ENCODE data around the gene CDH23. TPM values are rescaled to one million over a fixed set of nuclear protein-coding genes. Genes with fewer than 3 reads are reported as not detected.

Gene CDH23
- total RNA-seq, 1 experiment from 2014 or later: 7.8 TPM

DNA sequence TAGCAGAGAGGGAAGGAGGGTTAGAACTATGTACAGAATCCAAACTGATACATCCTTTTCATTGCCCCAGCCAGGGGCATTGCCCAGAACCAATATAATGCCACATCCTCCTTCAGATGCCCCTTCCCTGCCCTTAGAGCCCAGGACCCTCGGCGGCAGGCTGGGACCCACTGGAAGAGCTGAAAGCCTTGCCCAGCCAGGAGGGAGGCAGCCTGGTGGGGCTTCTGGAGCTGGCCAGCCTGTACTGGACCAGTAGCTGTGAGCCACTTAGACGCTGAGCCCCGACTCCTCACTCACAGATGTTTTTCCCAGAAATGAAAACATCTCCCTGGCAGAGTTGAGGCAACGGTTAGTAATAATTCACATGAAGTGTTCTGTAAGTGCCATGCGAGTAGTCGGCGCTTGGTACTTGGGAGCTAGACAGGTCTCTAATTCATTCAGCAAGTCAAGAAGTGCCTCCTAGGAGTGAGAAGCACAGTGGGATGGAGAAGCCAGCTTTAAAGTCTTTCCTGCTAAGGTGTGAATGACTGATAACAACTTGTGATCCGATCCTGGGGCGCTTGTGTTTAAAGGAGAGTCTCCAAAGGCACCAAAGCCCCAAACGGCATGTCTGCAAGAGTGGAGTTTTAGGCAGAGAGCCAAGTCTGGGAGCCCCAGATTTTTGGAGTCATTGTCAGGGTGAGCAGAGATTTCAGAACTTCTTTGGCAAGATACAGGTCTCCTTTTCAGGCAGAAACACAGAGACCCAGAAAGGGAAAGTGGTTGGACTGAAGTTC is 366.8 kb downstream of the CDH23 start:
- Histone ChIP-seq H3K4me3 (no peak overlapping the region), H3F3A (ENCODE audit: insufficient read depth, low read depth) (peaks cover 48% of the 10 kb centered on the region), H3K27ac (peak overlapping the region; percentile 88; the same call in 1 of the 2 replicates), H3K36me3 (ENCODE audit: low read depth) (0 out of 2 replicates have a peak, but pooled peaks cover 6% of the 10 kb centered on the region), H3K9me2 (ENCODE audit: insufficient read depth) (no peaks in the 10 kb centered on the region), H3K79me2 (ENCODE audit: low read depth) (peaks cover 15% of the 10 kb centered on the region; the same call in 1 of the 2 replicates), H3K4me1 (replicated peaks; ENCODE audit: insufficient read depth) (peaks cover 78% of the 10 kb centered on the region), H3K27me3 (ENCODE audit: insufficient read depth, low read depth) (no peaks in the 10 kb centered on the region), H3K9me3 (ENCODE audit: insufficient read depth, low read depth) (no peaks in the 10 kb centered on the region), H3K4me2 (no peak overlapping the region), H4K20me1 (ENCODE audit: insufficient read depth) (no peaks in the 10 kb centered on the region), H2AFZ (no peak overlapping the region)
- ChIA-PET POLR2A (ENCODE audit: unreplicated experiment) (no interaction called here), CTCF (no interaction called here)
- TF ChIP-seq EZH2 (IDR thresholded peaks at IDR 0.05; ENCODE audit: low read depth): no peak
- TF ChIP-seq, protein P1, sequence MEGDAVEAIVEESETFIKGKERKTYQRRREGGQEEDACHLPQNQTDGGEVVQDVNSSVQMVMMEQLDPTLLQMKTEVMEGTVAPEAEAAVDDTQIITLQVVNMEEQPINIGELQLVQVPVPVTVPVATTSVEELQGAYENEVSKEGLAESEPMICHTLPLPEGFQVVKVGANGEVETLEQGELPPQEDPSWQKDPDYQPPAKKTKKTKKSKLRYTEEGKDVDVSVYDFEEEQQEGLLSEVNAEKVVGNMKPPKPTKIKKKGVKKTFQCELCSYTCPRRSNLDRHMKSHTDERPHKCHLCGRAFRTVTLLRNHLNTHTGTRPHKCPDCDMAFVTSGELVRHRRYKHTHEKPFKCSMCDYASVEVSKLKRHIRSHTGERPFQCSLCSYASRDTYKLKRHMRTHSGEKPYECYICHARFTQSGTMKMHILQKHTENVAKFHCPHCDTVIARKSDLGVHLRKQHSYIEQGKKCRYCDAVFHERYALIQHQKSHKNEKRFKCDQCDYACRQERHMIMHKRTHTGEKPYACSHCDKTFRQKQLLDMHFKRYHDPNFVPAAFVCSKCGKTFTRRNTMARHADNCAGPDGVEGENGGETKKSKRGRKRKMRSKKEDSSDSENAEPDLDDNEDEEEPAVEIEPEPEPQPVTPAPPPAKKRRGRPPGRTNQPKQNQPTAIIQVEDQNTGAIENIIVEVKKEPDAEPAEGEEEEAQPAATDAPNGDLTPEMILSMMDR (conservative IDR thresholded peaks at IDR 0.05): no peak
- DNase-seq: no peak
- intact Hi-C loops (cut with micrococcal nuclease; ENCODE audit: unreplicated experiment): no loop called here
- no TSS peak for BruUV-seq (replicated peaks)

DNA sequence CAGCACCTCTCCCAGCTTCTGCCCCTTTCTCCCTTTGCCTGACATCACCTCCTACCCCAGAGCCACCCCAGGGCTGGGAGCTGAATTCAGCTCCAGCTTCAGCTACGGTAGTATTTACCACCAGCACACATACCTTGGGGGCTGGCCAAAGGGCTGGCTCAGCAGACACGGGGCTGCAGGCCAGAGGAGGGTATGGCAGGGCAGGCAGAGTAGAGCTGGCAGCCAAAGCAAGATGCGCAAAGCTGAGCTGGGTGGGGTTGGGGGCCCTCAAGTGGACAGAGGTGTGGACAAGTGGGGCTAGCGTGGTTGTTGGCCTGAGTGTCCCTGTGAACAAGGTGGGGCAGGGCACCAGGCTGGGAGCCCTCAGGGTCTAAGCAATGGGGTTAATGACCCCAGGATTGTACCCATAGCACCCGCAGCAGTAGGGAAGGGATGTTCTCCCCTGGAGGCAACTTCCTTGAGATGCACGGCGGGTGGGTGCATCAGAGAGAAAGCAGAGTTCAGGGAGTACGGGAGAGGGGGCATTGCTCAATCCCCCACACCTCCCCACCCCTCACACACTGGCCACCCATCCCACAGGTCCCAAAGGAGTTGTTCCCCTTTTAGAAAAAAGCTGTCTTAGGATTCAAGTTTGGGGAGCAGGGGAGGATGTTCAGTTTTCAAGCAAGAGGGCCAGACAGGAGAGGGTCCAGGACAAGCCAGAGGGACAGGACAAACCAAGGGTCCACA is 368.6 kb downstream of the CDH23 start:
- H3K27me3 ChIP-seq (ENCODE audit: insufficient read depth, low read depth): no peaks in the 10 kb centered on the region
- H3K4me1 ChIP-seq (replicated peaks; ENCODE audit: insufficient read depth): peaks cover 88% of the 10 kb centered on the region
- peak; percentile 80 to 82 for DNase-seq
- H3K4me3 ChIP-seq: no peak overlapping the region
- H3K27ac ChIP-seq: peak overlapping the region; percentile 88
- intact Hi-C loops (cut with micrococcal nuclease; ENCODE audit: unreplicated experiment): loop anchor here (5.0 kb wide), 2 partner anchors 448 to 567 kb away; partner anchors contain the start of gene SLC29A3
- no peaks in the 10 kb centered on the region for H4K20me1 ChIP-seq (ENCODE audit: insufficient read depth)
- POLR2A ChIA-PET (ENCODE audit: unreplicated experiment): interaction anchor here (0.6 kb wide), 2 partner anchors 9 to 313 kb away, joined by 3 to 4 read pairs; no protein-coding TSS in a partner anchor
- peaks cover 13% of the 10 kb centered on the region for H3K36me3 ChIP-seq (ENCODE audit: low read depth)
- H3K9me2 ChIP-seq (ENCODE audit: insufficient read depth): no peaks in the 10 kb centered on the region
- no peaks in the 10 kb centered on the region for H3K9me3 ChIP-seq (ENCODE audit: insufficient read depth, low read depth)
- peak overlapping the region; percentile 61 for H3K4me2 ChIP-seq
- peaks cover 62% of the 10 kb centered on the region for H3F3A ChIP-seq (ENCODE audit: insufficient read depth, low read depth)
- H2AFZ ChIP-seq: no peak overlapping the region
- peaks cover 31% of the 10 kb centered on the region for H3K79me2 ChIP-seq (ENCODE audit: low read depth)
- TF ChIP-seq, protein P1 (conservative IDR thresholded peaks at IDR 0.05): no peak
- no peak for TF ChIP-seq EZH2 (IDR thresholded peaks at IDR 0.05; ENCODE audit: low read depth)
- CTCF ChIA-PET: interaction anchor here (0.6 to 1.1 kb wide), 3 partner anchors 9 to 203 kb away, joined by 3 to 4 read pairs (median 4); partner anchors contain the start of gene PSAP
- BruUV-seq (replicated peaks): no TSS peak
